Stomach (tissue), 4 donors: Measurements from ENCODE around the gene MADCAM1.

Experiments
- POLR2A ChIP-seq, 4 donors: fragments of 450-650 bp; IDR thresholded peaks; one replicate each; pipeline ENCODE4 v1.6.1; 2016; ENCODE audit warnings: antibody characterized with exemption in 4 of 4, control low read depth in 2 of 4, mild to moderate bottlenecking in 1 of 4, moderate library complexity in 1 of 4
- POLR2AphosphoS5 ChIP-seq, 3 donors: sonication (generic); formaldehyde crosslinking; IDR thresholded peaks; one replicate each; pipeline ENCODE4 v1.6.1; 2016; ENCODE audit warnings: antibody characterized with exemption in 3 of 3

GRCh38 chr19:498977-499623 is 2.8 kb downstream of the MADCAM1 start:
- TF ChIP-seq POLR2AphosphoS5 (IDR thresholded peaks at IDR 0.05) (no peak), POLR2A (IDR thresholded peaks at IDR 0.05) (no peak)
